HCT116 (cell line): ENCODE data around the gene DGKB.

Experiments used
- CBX3 ChIP-seq: IDR thresholded peaks from 2 replicates; pipeline ENCODE4 v1.6.1; 2012; ENCODE audit warnings: low read depth
- CEBPB ChIP-seq: IDR thresholded peaks from 2 replicates; pipeline ENCODE4 v1.6.1; 2012; ENCODE audit warnings: low read depth
- POLR2A ChIP-seq: IDR thresholded peaks from 2 replicates; pipeline ENCODE4 v1.7.0; 2011; ENCODE audit warnings: borderline replicate concordance; ENCODE audit not compliant: insufficient read depth, insufficient read length; ENCODE audit errors: extremely low read depth
- POLR2AphosphoS5 ChIP-seq: IDR thresholded peaks from 2 replicates; pipeline ENCODE4 v1.6.1; 2011; ENCODE audit warnings: mild to moderate bottlenecking, low read depth, low read length, moderate library complexity
- SRF ChIP-seq: IDR thresholded peaks from 2 replicates; pipeline ENCODE4 v1.6.1; 2012; ENCODE audit warnings: low read depth
- TCF7L2 ChIP-seq: IDR thresholded peaks from 2 replicates; pipeline ENCODE4 v1.7.0; 2011; ENCODE audit warnings: borderline replicate concordance, inconsistent platforms; ENCODE audit not compliant: insufficient read depth, insufficient read length; ENCODE audit errors: extremely low read depth
- YY1 ChIP-seq: IDR thresholded peaks from 2 replicates; pipeline ENCODE4 v1.6.1; 2011; ENCODE audit warnings: low read length, low read depth, moderate library complexity, mild to moderate bottlenecking; ENCODE audit not compliant: insufficient replicate concordance; ENCODE audit errors: extremely low read depth
- TF ChIP-seq, protein P1 (sequence below), 3 experiments: fragments of 200-600 bp in 1 of 3; sonication (generic) in 1 of 3; IDR thresholded peaks in 2 of 3; conservative IDR thresholded peaks in 1 of 3; 2 replicates each; pipeline ENCODE4 v1.5.1; 2012 to 2017; ENCODE audit warnings: low read depth in 2 of 3, low read length in 2 of 3, antibody characterized with exemption in 1 of 3, borderline replicate concordance in 1 of 3, control low read depth in 1 of 3, mild to moderate bottlenecking in 1 of 3, mixed read lengths in 1 of 3, mixed run types in 1 of 3, moderate library complexity in 1 of 3; ENCODE audit not compliant: insufficient read depth in 1 of 3
- TF ChIP-seq, protein P2 (sequence below): IDR thresholded peaks from 2 replicates; pipeline ENCODE4 v1.6.1; 2012; ENCODE audit warnings: low read depth
- TF ChIP-seq, protein P3 (sequence below): IDR thresholded peaks from 2 replicates; pipeline ENCODE4 v1.6.1; 2012

DNA sequence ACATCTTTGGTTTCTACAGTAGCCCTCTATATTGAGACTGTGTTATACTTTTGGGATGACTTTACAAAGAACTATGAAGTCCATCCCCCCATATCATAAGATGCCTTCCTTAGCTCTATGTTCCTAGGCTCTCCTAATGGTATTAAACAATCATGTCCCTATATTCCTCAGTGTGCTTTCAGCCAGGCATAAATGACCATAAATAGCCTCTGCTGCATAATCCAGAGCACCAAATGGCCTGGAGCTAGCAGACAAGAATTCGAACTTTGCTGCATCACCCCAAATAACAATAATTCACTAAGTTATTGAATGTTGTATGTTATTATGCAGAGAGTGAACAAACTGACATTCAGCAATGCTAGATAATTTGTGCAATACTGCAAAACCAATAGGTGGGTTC lies 405.2 kb downstream of the DGKB start:
- TF ChIP-seq POLR2A (no peak), SRF (no peak), TCF7L2 (no peak), YY1 (no peak), POLR2AphosphoS5 (no peak), CBX3 (no peak), CEBPB (no peak)
- TF ChIP-seq, protein P1, sequence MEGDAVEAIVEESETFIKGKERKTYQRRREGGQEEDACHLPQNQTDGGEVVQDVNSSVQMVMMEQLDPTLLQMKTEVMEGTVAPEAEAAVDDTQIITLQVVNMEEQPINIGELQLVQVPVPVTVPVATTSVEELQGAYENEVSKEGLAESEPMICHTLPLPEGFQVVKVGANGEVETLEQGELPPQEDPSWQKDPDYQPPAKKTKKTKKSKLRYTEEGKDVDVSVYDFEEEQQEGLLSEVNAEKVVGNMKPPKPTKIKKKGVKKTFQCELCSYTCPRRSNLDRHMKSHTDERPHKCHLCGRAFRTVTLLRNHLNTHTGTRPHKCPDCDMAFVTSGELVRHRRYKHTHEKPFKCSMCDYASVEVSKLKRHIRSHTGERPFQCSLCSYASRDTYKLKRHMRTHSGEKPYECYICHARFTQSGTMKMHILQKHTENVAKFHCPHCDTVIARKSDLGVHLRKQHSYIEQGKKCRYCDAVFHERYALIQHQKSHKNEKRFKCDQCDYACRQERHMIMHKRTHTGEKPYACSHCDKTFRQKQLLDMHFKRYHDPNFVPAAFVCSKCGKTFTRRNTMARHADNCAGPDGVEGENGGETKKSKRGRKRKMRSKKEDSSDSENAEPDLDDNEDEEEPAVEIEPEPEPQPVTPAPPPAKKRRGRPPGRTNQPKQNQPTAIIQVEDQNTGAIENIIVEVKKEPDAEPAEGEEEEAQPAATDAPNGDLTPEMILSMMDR (IDR thresholded peaks at IDR 0.05 in 2 of 3, conservative IDR thresholded peaks at IDR 0.05 in 1 of 3; ENCODE audit: borderline replicate concordance in 1 of 3, insufficient read depth in 1 of 3, low read depth in 2 of 3, low read length in 2 of 3): no peak
- TF ChIP-seq, protein P2, sequence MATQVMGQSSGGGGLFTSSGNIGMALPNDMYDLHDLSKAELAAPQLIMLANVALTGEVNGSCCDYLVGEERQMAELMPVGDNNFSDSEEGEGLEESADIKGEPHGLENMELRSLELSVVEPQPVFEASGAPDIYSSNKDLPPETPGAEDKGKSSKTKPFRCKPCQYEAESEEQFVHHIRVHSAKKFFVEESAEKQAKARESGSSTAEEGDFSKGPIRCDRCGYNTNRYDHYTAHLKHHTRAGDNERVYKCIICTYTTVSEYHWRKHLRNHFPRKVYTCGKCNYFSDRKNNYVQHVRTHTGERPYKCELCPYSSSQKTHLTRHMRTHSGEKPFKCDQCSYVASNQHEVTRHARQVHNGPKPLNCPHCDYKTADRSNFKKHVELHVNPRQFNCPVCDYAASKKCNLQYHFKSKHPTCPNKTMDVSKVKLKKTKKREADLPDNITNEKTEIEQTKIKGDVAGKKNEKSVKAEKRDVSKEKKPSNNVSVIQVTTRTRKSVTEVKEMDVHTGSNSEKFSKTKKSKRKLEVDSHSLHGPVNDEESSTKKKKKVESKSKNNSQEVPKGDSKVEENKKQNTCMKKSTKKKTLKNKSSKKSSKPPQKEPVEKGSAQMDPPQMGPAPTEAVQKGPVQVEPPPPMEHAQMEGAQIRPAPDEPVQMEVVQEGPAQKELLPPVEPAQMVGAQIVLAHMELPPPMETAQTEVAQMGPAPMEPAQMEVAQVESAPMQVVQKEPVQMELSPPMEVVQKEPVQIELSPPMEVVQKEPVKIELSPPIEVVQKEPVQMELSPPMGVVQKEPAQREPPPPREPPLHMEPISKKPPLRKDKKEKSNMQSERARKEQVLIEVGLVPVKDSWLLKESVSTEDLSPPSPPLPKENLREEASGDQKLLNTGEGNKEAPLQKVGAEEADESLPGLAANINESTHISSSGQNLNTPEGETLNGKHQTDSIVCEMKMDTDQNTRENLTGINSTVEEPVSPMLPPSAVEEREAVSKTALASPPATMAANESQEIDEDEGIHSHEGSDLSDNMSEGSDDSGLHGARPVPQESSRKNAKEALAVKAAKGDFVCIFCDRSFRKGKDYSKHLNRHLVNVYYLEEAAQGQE: no peak
- TF ChIP-seq, protein P3, sequence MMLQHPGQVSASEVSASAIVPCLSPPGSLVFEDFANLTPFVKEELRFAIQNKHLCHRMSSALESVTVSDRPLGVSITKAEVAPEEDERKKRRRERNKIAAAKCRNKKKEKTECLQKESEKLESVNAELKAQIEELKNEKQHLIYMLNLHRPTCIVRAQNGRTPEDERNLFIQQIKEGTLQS: no peak
